Activated T-cell treated with anti-CD3 and anti-CD28 coated beads, Interleukin-2, amount 50 U/mL, for 72 hours (primary cell): ENCODE data around the gene DAZAP1. TPM values are rescaled to one million over a fixed set of nuclear protein-coding genes. Genes with fewer than 3 reads are reported as not detected.
"Not testable (repeated sequence)": the region's sequence is repeated elsewhere in the genome, so short reads cannot be mapped to it uniquely, and the experiment has no call there.

ENCODE experiments used
- ATAC-seq, 2 donors: fragments of 150-1000 bp; cut with Tn5 transposase; replicated peaks in 1 of 2; 2 replicates each; pipeline ENCODE4 v1.10.0; 2021; ENCODE audit warnings: moderate library complexity in 2 of 2, mild to moderate bottlenecking in 1 of 2
- DNase-seq, 2 donors: peaks; one replicate each; pipeline ENCODE4 v3.0.0; 2021 to 2022; ENCODE audit warnings: mixed read lengths in 1 of 2
- H3K27ac Mint-ChIP-seq: one replicate; pipeline ENCODE4 v1.8.0; 2022; ENCODE audit warnings: mild to moderate bottlenecking, moderate library complexity, mixed read lengths
- H3K27me3 Mint-ChIP-seq: one replicate; pipeline ENCODE4 v1.8.0; 2022; ENCODE audit warnings: low read depth, mixed read lengths
- H3K36me3 Mint-ChIP-seq, 2 donors: one replicate each; pipeline ENCODE4 v1.8.0; 2022; ENCODE audit warnings: mixed read lengths in 2 of 2, mild to moderate bottlenecking in 1 of 2; ENCODE audit not compliant: insufficient read depth in 2 of 2
- H3K4me1 Mint-ChIP-seq: one replicate; pipeline ENCODE4 v1.8.0; 2022; ENCODE audit warnings: low read depth, mixed read lengths
- H3K4me3 Mint-ChIP-seq, 2 donors: one replicate each; pipeline ENCODE4 v1.8.0; 2022; ENCODE audit warnings: mild to moderate bottlenecking in 2 of 2, mixed read lengths in 2 of 2, moderate library complexity in 2 of 2
- H3K9me3 Mint-ChIP-seq, 2 donors: one replicate each; pipeline ENCODE4 v1.8.0; 2022; ENCODE audit warnings: mixed read lengths in 2 of 2
- total RNA-seq, 2 donors: library from RNA; stranded (reverse); gene quantifications; one replicate each; pipeline ENCODE4 v1.2.3, GENCODE V29; 2022

Gene DAZAP1
- total RNA-seq, 2 donors from 2014 or later: 219 to 252 TPM

DNA sequence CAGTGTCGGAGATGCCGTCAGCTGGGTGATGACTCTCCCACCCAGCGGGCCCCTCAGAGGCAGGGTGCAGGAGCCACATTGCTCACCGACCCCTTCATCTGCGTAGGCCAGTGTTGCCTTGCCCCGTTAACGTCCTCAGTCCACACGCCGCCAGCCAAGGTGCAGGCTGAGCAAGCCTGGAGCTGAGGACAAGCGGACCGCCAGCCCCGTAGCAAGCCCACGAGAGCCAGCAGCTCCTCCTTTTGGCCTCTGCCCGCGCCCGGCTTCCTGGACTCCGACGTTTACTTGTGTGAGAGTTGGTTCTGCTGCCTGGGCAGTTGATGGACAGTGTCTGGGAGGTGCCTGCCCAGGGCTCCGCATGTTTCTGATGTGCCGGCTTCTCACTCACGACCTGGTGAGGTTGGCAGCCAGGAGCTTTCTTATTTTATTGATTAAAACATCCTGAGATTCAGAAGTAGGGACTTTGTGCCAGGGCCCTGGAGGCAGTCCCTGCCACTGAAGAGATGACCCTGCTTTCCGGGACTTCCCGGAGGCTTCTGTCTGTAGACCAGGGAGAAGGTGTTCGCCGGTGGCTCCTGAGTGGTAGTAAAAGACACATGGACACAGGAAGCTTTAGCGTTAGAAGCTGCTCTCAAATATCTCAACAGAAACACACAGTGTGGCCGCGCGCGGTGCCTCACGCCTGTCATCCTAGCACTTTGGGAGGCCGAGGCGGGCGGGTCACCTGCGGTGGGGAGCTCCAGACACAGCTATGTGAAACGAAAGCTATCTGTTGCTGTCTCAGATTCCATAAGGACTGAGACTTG lies 5.8 kb downstream of the DAZAP1 start:
- no peak for ATAC-seq
- peaks cover 69% of the 10 kb centered on the region for H3K4me1 Mint-ChIP-seq

DNA sequence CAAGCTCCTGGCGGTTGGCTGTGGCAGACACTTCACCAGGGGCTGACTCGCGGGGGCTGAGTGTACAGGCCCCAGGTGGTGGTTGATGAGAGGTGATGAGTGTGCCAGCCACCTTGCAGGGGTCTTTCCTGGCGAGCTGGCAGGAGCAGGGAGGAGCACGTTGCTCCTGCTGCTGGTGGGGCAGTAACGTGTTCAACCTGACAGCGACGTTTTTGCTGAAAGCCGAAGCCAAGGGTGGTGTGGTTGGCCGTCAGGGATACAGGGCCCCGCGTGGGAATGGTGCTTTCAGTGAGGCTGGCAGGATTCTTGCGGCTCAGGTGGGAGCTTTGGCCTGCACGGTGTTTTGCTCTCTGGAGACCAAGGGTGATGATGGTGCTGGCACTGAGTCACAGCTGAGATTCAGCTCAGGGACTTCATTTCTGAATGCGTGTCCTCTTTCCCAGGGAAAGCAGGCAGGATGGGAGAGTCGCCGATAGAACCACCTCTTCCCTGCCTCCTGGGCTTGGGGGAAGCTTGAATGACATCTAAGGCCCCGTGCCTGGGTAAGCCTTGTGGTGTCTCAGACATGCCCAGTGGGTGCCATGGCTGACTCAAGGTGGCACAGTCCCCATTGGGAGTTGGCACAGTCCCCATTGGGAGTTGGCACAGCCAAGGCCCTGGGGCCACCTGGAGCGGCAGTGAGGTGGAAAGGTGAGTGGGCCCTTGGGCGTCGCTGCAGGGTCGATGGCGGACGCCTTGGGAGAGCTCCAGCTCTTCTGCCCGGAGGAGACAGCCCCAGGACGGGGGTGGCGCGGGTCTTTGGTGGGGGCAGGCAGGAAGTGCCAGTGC lies 8.8 kb downstream of the DAZAP1 start:
- Mint-ChIP-seq H3K36me3 (peaks cover 5 to 17% of the 10 kb centered on the region in 2 donors), H3K27ac (peak overlapping the region; percentile 64), H3K27me3 (no peaks in the 10 kb centered on the region), H3K4me1 (peaks cover 42% of the 10 kb centered on the region), H3K9me3 (no peaks in the 10 kb centered on the region), H3K4me3 (peak overlapping the region in 1 of 2 donors; percentile 66)
- DNase-seq: no peak
- no peak for ATAC-seq

More for the DNA sequence above, 5.8 kb downstream of the DAZAP1 start:
- DNase-seq: no peak
- H3K4me3 Mint-ChIP-seq: peak overlapping the region; percentile 28 to 40
- H3K9me3 Mint-ChIP-seq: no peaks in the 10 kb centered on the region
- H3K27ac Mint-ChIP-seq: peak overlapping the region; percentile 29
- H3K27me3 Mint-ChIP-seq: no peaks in the 10 kb centered on the region
- H3K36me3 Mint-ChIP-seq: peaks cover 2 to 15% of the 10 kb centered on the region in 2 donors

DNA sequence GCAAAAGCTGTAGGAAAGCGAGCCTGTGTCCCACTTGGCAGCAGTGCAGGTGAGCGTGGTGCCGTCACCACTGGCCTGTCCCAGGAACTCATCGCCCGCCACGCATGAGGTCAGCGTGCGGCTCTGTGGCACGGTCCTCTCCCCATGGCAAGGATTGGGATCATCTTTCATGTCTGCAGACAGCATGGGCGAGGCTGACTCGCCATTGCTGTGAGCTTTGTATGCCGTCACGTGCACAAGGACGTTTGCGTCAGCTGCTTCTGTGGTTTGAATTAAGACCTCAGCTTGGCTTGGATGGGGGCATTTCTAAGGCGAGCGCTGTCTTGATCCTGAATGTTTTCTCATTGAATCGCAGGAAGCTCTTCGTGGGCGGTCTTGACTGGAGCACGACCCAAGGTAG lies 9.8 kb downstream of the DAZAP1 start:
- Mint-ChIP-seq H3K4me3 (no peak overlapping the region), H3K9me3 (no peaks in the 10 kb centered on the region), H3K4me1 (peaks cover 33% of the 10 kb centered on the region), H3K27me3 (no peaks in the 10 kb centered on the region), H3K36me3 (peaks cover 5 to 17% of the 10 kb centered on the region in 2 donors), H3K27ac (no peak overlapping the region)
- ATAC-seq (no peak), DNase-seq (no peak)

DNA sequence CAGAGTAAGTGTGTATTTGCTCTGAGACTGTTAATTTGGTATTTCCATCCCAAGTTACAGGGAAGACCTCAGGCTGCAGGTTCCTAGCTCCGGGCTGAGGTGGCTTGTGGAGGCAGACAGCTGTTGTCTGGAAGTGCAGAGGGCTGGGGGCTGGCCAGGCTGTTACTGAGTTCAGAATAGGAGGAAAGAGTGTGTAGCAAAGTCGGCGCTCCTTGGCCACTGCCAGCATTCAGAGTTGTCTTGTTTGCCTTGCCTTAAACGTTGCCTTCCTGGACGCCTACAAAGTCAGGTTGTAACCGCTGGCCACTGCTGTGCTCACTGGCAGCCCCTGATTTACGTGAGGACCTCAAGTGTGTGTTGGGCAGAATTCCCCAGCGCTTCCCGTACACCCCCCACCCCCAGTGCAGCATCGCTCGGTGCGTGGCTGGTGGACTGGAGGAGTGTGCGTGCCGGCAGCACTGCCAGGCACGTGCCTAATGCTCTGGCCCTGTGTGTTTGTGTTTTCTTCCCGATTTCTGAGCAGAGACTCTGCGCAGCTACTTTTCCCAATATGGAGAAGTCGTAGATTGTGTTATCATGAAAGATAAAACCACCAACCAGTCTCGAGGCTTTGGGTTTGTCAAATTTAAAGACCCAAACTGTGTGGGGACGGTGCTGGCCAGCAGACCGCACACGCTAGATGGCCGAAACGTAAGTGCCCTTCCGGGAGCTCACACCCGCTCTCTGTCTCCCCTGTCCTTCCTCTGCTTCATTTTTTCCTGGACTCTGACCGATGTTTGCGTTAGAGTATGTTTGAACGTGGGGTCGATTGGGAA lies 10.5 kb downstream of the DAZAP1 start:
- Mint-ChIP-seq H3K4me3 (no peak overlapping the region), H3K27ac (peak overlapping the region; percentile 48), H3K4me1 (peaks cover 31% of the 10 kb centered on the region), H3K27me3 (no peaks in the 10 kb centered on the region), H3K9me3 (no peaks in the 10 kb centered on the region), H3K36me3 (peaks cover 8 to 21% of the 10 kb centered on the region in 2 donors)
- DNase-seq: no peak
- ATAC-seq: no peak

GRCh38 chr19:1418496-1418775 lies 11.1 kb downstream of the DAZAP1 start:
- DNase-seq (no peak), ATAC-seq (no peak)
- Mint-ChIP-seq H3K36me3 (peaks cover 10 to 25% of the 10 kb centered on the region in 2 donors), H3K4me3 (no peak overlapping the region), H3K4me1 (peaks cover 25% of the 10 kb centered on the region), H3K27ac (no peak overlapping the region), H3K27me3 (no peaks in the 10 kb centered on the region), H3K9me3 (no peaks in the 10 kb centered on the region)

DNA sequence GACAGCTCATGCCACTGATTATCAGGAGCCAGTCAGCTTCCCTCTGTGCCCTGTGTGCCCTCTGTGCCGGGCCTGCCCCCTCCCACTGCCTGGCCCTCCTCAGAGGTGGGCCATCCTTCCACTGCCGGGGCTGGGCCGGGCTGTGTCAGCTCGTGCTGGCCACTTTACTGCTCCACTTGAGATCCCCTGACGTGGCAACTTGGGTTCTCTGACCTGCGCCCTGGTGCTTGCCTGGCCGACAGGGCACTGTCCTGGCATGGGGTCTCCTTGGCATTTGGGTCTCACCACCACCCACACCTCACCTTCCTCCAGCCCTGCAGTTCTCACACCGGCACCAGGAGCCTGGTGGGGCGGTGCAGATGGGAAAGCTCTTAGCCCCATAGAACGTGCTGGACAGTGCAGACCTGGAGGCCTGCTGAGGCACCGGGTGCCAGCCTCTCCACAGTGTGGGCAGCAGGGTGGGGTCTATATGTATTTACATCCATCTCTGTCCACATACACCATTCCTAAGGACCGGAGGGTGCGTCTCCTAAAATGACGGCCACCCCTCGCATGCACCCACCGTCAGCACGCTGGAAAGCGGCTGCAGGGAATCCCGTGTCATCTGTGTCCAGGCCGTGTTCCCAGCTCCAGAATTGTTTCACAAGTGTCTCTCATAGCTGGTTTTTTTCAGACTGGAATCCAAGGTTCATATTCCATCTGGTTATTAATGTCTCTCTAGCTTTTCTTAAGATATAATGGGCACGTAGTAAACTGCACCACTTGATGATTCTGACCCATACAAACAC lies 11.8 kb downstream of the DAZAP1 start:
- no peak for ATAC-seq
- no peaks in the 10 kb centered on the region for H3K27me3 Mint-ChIP-seq
- H3K27ac Mint-ChIP-seq: no peak overlapping the region
- H3K36me3 Mint-ChIP-seq: peaks cover 10 to 28% of the 10 kb centered on the region in 2 donors
- H3K4me3 Mint-ChIP-seq: no peak overlapping the region
- no peak for DNase-seq
- H3K9me3 Mint-ChIP-seq: no peaks in the 10 kb centered on the region
- H3K4me1 Mint-ChIP-seq: peaks cover 22% of the 10 kb centered on the region

GRCh38 chr19:1420085-1420484 lies 12.7 kb downstream of the DAZAP1 start:
- H3K4me3 Mint-ChIP-seq, H3K9me3 Mint-ChIP-seq, H3K27me3 Mint-ChIP-seq, ATAC-seq, H3K27ac Mint-ChIP-seq, DNase-seq: not testable (repeated sequence)
- Mint-ChIP-seq H3K36me3 (peaks cover 10 to 31% of the 10 kb centered on the region in 2 donors), H3K4me1 (peaks cover 18% of the 10 kb centered on the region)

- ATAC-seq (no peak), DNase-seq (no peak)
- H3K9me3 Mint-ChIP-seq: no peaks in the 10 kb centered on the region
- H3K36me3 Mint-ChIP-seq: peaks cover 10 to 34% of the 10 kb centered on the region in 2 donors
- H3K4me3 Mint-ChIP-seq: no peak overlapping the region
- H3K4me1 Mint-ChIP-seq: peaks cover 13% of the 10 kb centered on the region
- H3K27ac Mint-ChIP-seq: no peak overlapping the region
- no peaks in the 10 kb centered on the region for H3K27me3 Mint-ChIP-seq
These were observed 13.2 kb downstream of the DAZAP1 start for GRCh38 chr19:1420590-1420989.

DNA sequence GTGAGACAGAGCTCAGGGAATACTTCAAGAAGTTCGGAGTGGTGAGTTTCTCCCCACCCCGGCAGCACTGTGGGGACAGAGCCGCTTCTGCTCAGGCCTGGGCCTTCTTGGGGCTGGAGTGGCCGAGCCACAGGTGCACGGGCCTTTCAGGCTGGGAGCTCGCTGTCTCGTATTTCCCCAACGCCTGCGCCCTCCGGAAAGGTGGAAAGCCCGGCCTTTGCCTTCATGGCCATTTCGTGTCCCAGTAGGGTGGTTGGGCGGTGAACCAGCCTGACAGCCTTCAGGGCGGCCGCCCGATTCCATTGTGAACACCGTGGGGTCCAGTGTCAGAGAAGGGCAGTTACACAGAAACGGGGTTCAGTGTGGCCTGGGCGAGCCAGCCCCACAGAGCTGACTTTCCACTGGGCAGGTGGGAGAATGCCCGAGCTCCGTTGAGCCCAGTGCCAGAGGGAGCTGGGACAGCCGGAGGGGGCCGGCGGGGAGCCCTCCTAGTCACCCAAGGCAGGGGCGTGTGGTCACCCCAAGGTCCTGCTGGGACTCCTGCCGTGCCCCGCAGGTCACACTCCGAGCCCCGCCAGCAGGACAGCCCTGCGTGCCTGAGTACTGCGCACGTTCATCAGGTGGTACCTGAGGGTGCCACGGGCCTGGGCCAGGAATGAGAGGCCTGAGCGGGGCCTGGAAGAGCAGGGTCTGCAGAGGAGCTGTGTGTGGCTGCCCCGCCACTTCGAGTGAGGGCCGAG lies 14.0 kb downstream of the DAZAP1 start:
- ATAC-seq (no peak), DNase-seq (no peak)
- H3K9me3 Mint-ChIP-seq: no peaks in the 10 kb centered on the region
- no peak overlapping the region for H3K27ac Mint-ChIP-seq
- H3K4me3 Mint-ChIP-seq: no peak overlapping the region
- peaks cover 8% of the 10 kb centered on the region for H3K4me1 Mint-ChIP-seq
- H3K36me3 Mint-ChIP-seq: peaks cover 10 to 32% of the 10 kb centered on the region in 2 donors
- H3K27me3 Mint-ChIP-seq: no peaks in the 10 kb centered on the region

DNA sequence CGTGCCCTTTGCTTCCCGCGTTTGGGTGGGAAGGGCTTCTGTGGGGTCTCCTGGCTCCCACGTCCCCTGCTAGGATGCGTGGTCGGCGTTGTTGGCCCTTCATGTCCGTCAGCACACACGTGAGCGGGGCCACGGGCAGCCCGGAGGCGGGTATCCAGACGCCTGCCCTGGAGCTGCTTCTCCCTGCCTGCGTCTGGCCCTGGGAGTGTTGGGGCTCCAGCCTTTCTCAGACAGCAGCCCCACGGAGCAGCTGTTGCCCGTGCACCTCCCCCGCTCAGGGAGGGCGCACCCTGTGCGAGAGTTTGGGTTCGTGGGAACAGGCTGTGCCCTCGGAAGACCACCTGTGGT lies 14.5 kb downstream of the DAZAP1 start:
- peaks cover 8% of the 10 kb centered on the region for H3K4me1 Mint-ChIP-seq

GRCh38 chr19:1422360-1422759 lies 15.0 kb downstream of the DAZAP1 start:
- DNase-seq (no peak), ATAC-seq (no peak)
- Mint-ChIP-seq H3K36me3 (peaks cover 10 to 30% of the 10 kb centered on the region in 2 donors), H3K27me3 (no peaks in the 10 kb centered on the region), H3K4me3 (no peak overlapping the region), H3K4me1 (peaks cover 5% of the 10 kb centered on the region), H3K27ac (no peak overlapping the region), H3K9me3 (no peaks in the 10 kb centered on the region)

More for the DNA sequence above, 14.5 kb downstream of the DAZAP1 start:
- no peaks in the 10 kb centered on the region for H3K27me3 Mint-ChIP-seq
- peaks cover 10 to 32% of the 10 kb centered on the region in 2 donors for H3K36me3 Mint-ChIP-seq
- H3K4me3 Mint-ChIP-seq: no peak overlapping the region
- no peak for DNase-seq
- no peak for ATAC-seq
- H3K27ac Mint-ChIP-seq: no peak overlapping the region
- no peaks in the 10 kb centered on the region for H3K9me3 Mint-ChIP-seq

GRCh38 chr19:1422943-1423342 lies 15.6 kb downstream of the DAZAP1 start:
- Mint-ChIP-seq H3K4me1 (no peaks in the 10 kb centered on the region), H3K27ac (no peak overlapping the region), H3K4me3 (no peak overlapping the region), H3K27me3 (no peaks in the 10 kb centered on the region), H3K36me3 (peaks cover 10 to 27% of the 10 kb centered on the region in 2 donors), H3K9me3 (no peaks in the 10 kb centered on the region)
- no peak for ATAC-seq
- no peak for DNase-seq
